Measurements from ENCODE around the gene FAM25G.
"Not testable (repeated sequence)": the region's sequence is repeated elsewhere in the genome, so short reads cannot be mapped to it uniquely, and the experiment has no call there.

FAM25G gene

GRCh38 chr10:47491600-47491999, at the start of gene FAM25G:
FAM25G (minus strand) TSS chr10:47491700; CDS start chr10:47491674, 26 bp downstream.
- DNase-seq, result not testable (repeated sequence)

GRCh38 chr10:47536430-47536829, 44.9 kb upstream of the FAM25G start:
- not testable (repeated sequence) for DNase-seq

GRCh38 chr10:47523475-47523874, 32.0 kb upstream of the FAM25G start, which contains the start of gene AGAP9:
AGAP9 (minus strand) TSS chr10:47523638; CDS start chr10:47523526, 112 bp downstream.
- not testable (repeated sequence) for DNase-seq

- DNase-seq, result not testable (repeated sequence)
Measured at GRCh38 chr10:47502313-47502712, 10.8 kb upstream of the FAM25G start.

- DNase-seq, result not testable (repeated sequence)
Measured at GRCh38 chr10:47494226-47494625, 2.7 kb upstream of the FAM25G start.

- DNase-seq, result not testable (repeated sequence)
Measured at GRCh38 chr10:47489630-47490029, 1.9 kb downstream of the FAM25G start.

GRCh38 chr10:47485943-47486342, 5.6 kb downstream of the FAM25G start:
- not testable (repeated sequence) for DNase-seq

GRCh38 chr10:47484786-47485185, 6.7 kb downstream of the FAM25G start:
- DNase-seq, result not testable (repeated sequence)

GRCh38 chr10:47483923-47484322, 7.6 kb downstream of the FAM25G start, which contains the start of gene ANXA8:
ANXA8 (minus strand) TSS chr10:47484115; CDS start chr10:47483933, 182 bp downstream.
- DNase-seq, result not testable (repeated sequence)

- DNase-seq, result not testable (repeated sequence)
Measured at GRCh38 chr10:47482367-47482766, 9.1 kb downstream of the FAM25G start.

GRCh38 chr10:47481768-47482181, 9.7 kb downstream of the FAM25G start:
- not testable (repeated sequence) for DNase-seq

- not testable (repeated sequence) for DNase-seq
Measured at GRCh38 chr10:47481182-47481766, 10.2 kb downstream of the FAM25G start.

- not testable (repeated sequence) for DNase-seq
Measured at GRCh38 chr10:47480133-47480532, 11.4 kb downstream of the FAM25G start.

GRCh38 chr10:47478114-47478513, 13.4 kb downstream of the FAM25G start:
- DNase-seq, result not testable (repeated sequence)

GRCh38 chr10:47477078-47477477, 14.4 kb downstream of the FAM25G start:
- DNase-seq, result not testable (repeated sequence)

- DNase-seq, result not testable (repeated sequence)
Measured at GRCh38 chr10:47475101-47475500, 16.4 kb downstream of the FAM25G start.

- not testable (repeated sequence) for DNase-seq
Measured at GRCh38 chr10:47473516-47473915, 18.0 kb downstream of the FAM25G start.

- DNase-seq, result not testable (repeated sequence)
Measured at GRCh38 chr10:47472647-47473046, 18.9 kb downstream of the FAM25G start.

GRCh38 chr10:47472072-47472471, 19.4 kb downstream of the FAM25G start:
- not testable (repeated sequence) for DNase-seq

GRCh38 chr10:47468731-47469528, 22.6 kb downstream of the FAM25G start:
- DNase-seq, result not testable (repeated sequence)

- DNase-seq, result not testable (repeated sequence)
Measured at GRCh38 chr10:47467957-47468356, 23.5 kb downstream of the FAM25G start.

GRCh38 chr10:47467458-47467857, 24.0 kb downstream of the FAM25G start:
- not testable (repeated sequence) for DNase-seq

- DNase-seq, result not testable (repeated sequence)
Measured at GRCh38 chr10:47465216-47465917, 26.1 kb downstream of the FAM25G start.

Data from NCI-H526 treated with DMSO at 0.1 percent for 48 hours (cell line).